NT2/D1 (cell line): ENCODE data around the gene MED15.

Experiments used
- YY1 ChIP-seq: IDR thresholded peaks from 2 replicates; pipeline ENCODE4 v1.6.1; 2011; ENCODE audit not compliant: insufficient read length, insufficient read depth
- ZNF274 ChIP-seq: IDR thresholded peaks from 2 replicates; pipeline ENCODE4 v1.6.1; 2011; ENCODE audit warnings: mild to moderate bottlenecking, low read depth, low read length

DNA sequence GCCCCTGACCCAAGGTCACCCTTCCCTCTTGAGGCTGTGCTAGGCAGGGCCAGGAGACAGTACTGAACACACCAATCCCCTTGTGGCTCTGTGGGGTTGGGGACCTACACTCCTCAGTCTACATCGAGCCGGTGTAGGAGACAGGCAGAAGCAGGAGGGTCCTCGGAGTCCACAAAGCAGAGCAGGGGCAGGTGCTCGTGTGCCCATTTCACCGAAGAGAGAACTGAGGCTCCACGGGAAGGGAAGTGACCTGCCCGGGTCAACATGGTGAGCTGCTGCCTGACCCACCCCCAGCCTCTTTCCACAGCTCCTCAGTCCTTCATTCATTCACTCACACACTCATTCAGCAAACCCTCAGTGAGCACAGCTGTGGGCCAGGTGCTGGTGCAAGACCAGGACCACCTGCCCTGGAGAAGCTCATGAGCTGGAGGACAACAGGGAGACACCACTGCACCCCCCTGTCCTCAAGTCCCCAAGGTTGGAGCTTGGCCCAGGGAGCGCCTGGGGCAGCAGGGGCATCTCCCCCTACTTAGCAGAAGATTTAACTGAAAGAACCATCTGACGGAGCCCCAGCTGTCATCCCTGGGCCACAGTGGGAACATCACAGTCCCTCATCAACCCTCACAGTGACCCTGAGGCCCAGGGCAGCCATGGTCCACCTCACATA, 127.3 kb downstream of the MED15 start:
- TF ChIP-seq YY1 (no peak), ZNF274 (no peak)
